Cerebellar cortex (tissue), 1 donor: ENCODE results near the gene SPG11.

Experiments used
- DNase-seq: peaks from one replicate; pipeline ENCODE4 v3.0.0-alpha.2; 2015; ENCODE audit warnings: low spot score

Gene SPG11

GRCh38 chr15:44519537-44519936, 143.9 kb downstream of the SPG11 start:
- DNase-seq: no peak

- DNase-seq: no peak
These were observed 147.0 kb downstream of the SPG11 start for GRCh38 chr15:44516436-44516835.
